22Rv1 (cell line): ENCODE data around the gene EIF4G2.

Experiments used
- CTCF ChIP-seq: fragments of 450-650 bp; IDR thresholded peaks from 2 replicates; pipeline ENCODE4 v1.5.1; 2017; ENCODE audit warnings: mild to moderate bottlenecking
- ZFX ChIP-seq: fragments of 450-650 bp; IDR thresholded peaks from 2 replicates; pipeline ENCODE4 v1.6.1; 2017; ENCODE audit warnings: antibody characterized with exemption, borderline replicate concordance

GRCh38 chr11:10792385-10793068 lies 16.2 kb downstream of the EIF4G2 start:
- TF ChIP-seq CTCF (peak; percentile 95), ZFX (no peak)
